ENCODE data around the gene ADD3. TPM values are rescaled to one million over a fixed set of nuclear protein-coding genes. Genes with fewer than 3 reads are reported as not detected.

Gene ADD3
- total and polyA plus RNA-seq, 10 of the 15 experiments (the other 5 are each of a cell fraction or from before 2014, with no cell fraction given): 27.3 to 129 (median 67.8) TPM

DNA sequence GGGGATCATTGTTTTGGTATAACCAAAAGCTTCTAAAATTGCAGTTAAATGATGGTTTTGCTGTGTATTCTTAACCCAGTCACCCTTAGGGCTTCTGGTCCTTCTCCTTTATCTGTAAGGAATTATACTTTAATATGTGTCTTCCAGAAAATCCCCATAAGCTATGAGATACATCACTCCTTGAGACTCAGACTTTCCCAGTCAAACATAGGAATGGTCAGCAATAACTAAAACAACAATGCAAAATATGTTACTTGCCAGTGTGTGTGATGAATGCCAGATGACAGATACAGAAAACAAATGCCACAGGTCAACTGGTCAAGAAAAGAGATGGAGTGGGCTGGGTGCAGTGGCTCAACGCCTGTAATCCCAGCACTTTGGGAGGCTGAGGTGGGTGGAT, 10.1 kb downstream of the ADD3 start (continued):
- TF ChIP-seq, protein P1, sequence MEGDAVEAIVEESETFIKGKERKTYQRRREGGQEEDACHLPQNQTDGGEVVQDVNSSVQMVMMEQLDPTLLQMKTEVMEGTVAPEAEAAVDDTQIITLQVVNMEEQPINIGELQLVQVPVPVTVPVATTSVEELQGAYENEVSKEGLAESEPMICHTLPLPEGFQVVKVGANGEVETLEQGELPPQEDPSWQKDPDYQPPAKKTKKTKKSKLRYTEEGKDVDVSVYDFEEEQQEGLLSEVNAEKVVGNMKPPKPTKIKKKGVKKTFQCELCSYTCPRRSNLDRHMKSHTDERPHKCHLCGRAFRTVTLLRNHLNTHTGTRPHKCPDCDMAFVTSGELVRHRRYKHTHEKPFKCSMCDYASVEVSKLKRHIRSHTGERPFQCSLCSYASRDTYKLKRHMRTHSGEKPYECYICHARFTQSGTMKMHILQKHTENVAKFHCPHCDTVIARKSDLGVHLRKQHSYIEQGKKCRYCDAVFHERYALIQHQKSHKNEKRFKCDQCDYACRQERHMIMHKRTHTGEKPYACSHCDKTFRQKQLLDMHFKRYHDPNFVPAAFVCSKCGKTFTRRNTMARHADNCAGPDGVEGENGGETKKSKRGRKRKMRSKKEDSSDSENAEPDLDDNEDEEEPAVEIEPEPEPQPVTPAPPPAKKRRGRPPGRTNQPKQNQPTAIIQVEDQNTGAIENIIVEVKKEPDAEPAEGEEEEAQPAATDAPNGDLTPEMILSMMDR (IDR thresholded peaks at IDR 0.05 in 2 of 3, conservative IDR thresholded peaks at IDR 0.05 in 1 of 3; ENCODE audit: control insufficient read depth in 2 of 3, extremely low read depth in 1 of 3, insufficient read depth in 1 of 3, low read depth in 3 of 3, low read length in 3 of 3): no peak
- TF ChIP-seq SMARCA5 (IDR thresholded peaks at IDR 0.05): no peak
- TF ChIP-seq, protein P2, sequence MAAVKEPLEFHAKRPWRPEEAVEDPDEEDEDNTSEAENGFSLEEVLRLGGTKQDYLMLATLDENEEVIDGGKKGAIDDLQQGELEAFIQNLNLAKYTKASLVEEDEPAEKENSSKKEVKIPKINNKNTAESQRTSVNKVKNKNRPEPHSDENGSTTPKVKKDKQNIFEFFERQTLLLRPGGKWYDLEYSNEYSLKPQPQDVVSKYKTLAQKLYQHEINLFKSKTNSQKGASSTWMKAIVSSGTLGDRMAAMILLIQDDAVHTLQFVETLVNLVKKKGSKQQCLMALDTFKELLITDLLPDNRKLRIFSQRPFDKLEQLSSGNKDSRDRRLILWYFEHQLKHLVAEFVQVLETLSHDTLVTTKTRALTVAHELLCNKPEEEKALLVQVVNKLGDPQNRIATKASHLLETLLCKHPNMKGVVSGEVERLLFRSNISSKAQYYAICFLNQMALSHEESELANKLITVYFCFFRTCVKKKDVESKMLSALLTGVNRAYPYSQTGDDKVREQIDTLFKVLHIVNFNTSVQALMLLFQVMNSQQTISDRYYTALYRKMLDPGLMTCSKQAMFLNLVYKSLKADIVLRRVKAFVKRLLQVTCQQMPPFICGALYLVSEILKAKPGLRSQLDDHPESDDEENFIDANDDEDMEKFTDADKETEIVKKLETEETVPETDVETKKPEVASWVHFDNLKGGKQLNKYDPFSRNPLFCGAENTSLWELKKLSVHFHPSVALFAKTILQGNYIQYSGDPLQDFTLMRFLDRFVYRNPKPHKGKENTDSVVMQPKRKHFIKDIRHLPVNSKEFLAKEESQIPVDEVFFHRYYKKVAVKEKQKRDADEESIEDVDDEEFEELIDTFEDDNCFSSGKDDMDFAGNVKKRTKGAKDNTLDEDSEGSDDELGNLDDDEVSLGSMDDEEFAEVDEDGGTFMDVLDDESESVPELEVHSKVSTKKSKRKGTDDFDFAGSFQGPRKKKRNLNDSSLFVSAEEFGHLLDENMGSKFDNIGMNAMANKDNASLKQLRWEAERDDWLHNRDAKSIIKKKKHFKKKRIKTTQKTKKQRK (IDR thresholded peaks at IDR 0.05; ENCODE audit: low read depth, low read length): no peak
- TF ChIP-seq SPI1 (IDR thresholded peaks at IDR 0.05; ENCODE audit: borderline replicate concordance, insufficient read depth, low read depth, low read length): no peak
- TF ChIP-seq JUND (IDR thresholded peaks at IDR 0.05; ENCODE audit: low read depth, low read length): no peak
- no peak for TF ChIP-seq CREB1 (IDR thresholded peaks at IDR 0.05; ENCODE audit: low read depth)
- TF ChIP-seq WRNIP1 (IDR thresholded peaks at IDR 0.05; ENCODE audit: borderline replicate concordance, low read depth, low read length): no peak
- TF ChIP-seq ASH2L (IDR thresholded peaks at IDR 0.05; ENCODE audit: borderline replicate concordance, low read depth): no peak
- no peak for TF ChIP-seq TCF3 (IDR thresholded peaks at IDR 0.05; ENCODE audit: borderline replicate concordance, insufficient read depth, low read depth, low read length)
- no peak for TF ChIP-seq ATF7 (IDR thresholded peaks at IDR 0.05; ENCODE audit: low read depth)
- TF ChIP-seq HDAC2 (IDR thresholded peaks at IDR 0.05): no peak

Measured in GM12878 (cell line).